A673 (cell line): ENCODE measurements around the gene KCTD21. TPM values are rescaled to one million over a fixed set of nuclear protein-coding genes. Genes with fewer than 3 reads are reported as not detected.

ENCODE experiments used
- BruUV-seq: library from RNA; stranded (reverse); fragments of 400-500 nt; replicated peaks from 2 replicates; lab custom pipeline; 2021; lab: Mats Ljungman, UMichigan
- CTCF ChIA-PET: fragments of 300-600 bp; sonication (Branson Sonifier 250); formaldehyde crosslinking; loops from one replicate; lab custom pipeline; 2022; ENCODE audit warnings: antibody characterized with exemption; lab: Charles Lee
- POLR2A ChIA-PET: fragments of 300-600 bp; sonication (Branson Sonifier 250); formaldehyde crosslinking; loops from one replicate; lab custom pipeline; 2022; ENCODE audit warnings: antibody characterized with exemption; ENCODE audit not compliant: low non-redundant PET; lab: Charles Lee
- DNase-seq: peaks from one replicate; pipeline ENCODE4 v3.0.0-alpha.2; 2015; ENCODE audit warnings: low spot score
- H3K27ac ChIP-seq: fragments of 200-600 bp; sonication (generic); 2 replicates; pipeline ENCODE4 v1.5.1; 2016; ENCODE audit warnings: mixed run types, low read depth, mild to moderate bottlenecking, mixed read lengths, antibody characterized with exemption, low read length; ENCODE audit not compliant: poor library complexity, severe bottlenecking
- H3K27me3 ChIP-seq: fragments of 200-600 bp; sonication (generic); replicated peaks from 2 replicates; pipeline ENCODE4 v1.6.1; 2017; ENCODE audit warnings: mixed run types, low read depth, mild to moderate bottlenecking, mixed read lengths, antibody characterized with exemption, low read length; ENCODE audit not compliant: insufficient read depth, poor library complexity
- H3K36me3 ChIP-seq: fragments of 200-600 bp; sonication (generic); 2 replicates; pipeline ENCODE4 v1.6.1; 2016; ENCODE audit warnings: mixed run types, mild to moderate bottlenecking, mixed read lengths, antibody characterized with exemption, low read length; ENCODE audit not compliant: insufficient read depth, poor library complexity, severe bottlenecking
- H3K4me1 ChIP-seq: fragments of 200-600 bp; sonication (generic); 2 replicates; pipeline ENCODE4 v1.6.1; 2017; ENCODE audit warnings: mixed run types, mild to moderate bottlenecking, mixed read lengths, antibody characterized with exemption, low read length; ENCODE audit not compliant: insufficient read depth, poor library complexity, severe bottlenecking
- H3K4me3 ChIP-seq: fragments of 200-600 bp; sonication (generic); 2 replicates; pipeline ENCODE4 v1.5.1; 2016; ENCODE audit warnings: low read depth, mixed run types, mild to moderate bottlenecking, mixed read lengths, low read length; ENCODE audit not compliant: poor library complexity, severe bottlenecking
- H3K9me3 ChIP-seq: fragments of 200-600 bp; sonication (generic); 2 replicates; pipeline ENCODE4 v1.6.1; 2016; ENCODE audit warnings: mixed run types, low read depth, mild to moderate bottlenecking, mixed read lengths, antibody characterized with exemption, low read length; ENCODE audit not compliant: poor library complexity, severe bottlenecking
- EZH2 ChIP-seq: fragments of 200-600 bp; sonication (generic); IDR thresholded peaks from 2 replicates; pipeline ENCODE4 v1.6.1; 2017; ENCODE audit warnings: borderline replicate concordance, low read depth, mild to moderate bottlenecking, mixed read lengths, antibody characterized with exemption, low read length; ENCODE audit not compliant: poor library complexity, severe bottlenecking
- intact Hi-C: fragments of 100-400 bp; cut with micrococcal nuclease; formaldehyde crosslinking; loops from one replicate; pipeline ENCODE4 v1.10.0; 2022; ENCODE audit not compliant: unreplicated experiment
- total RNA-seq: library from RNA; stranded (reverse); gene quantifications from 2 replicates; pipeline ENCODE4 v1.2.3, GENCODE V29; 2021
- TF ChIP-seq, protein P1 (sequence below): fragments of 300-800, 200-600 bp; sonication (generic); conservative IDR thresholded peaks from 2 replicates; pipeline ENCODE4 v1.5.1; 2017; ENCODE audit warnings: low read depth, mild to moderate bottlenecking, antibody characterized with exemption, low read length, moderate library complexity, mixed read lengths

The KCTD21 gene
- total RNA-seq, 1 experiment from 2014 or later = 3.5 TPM

DNA sequence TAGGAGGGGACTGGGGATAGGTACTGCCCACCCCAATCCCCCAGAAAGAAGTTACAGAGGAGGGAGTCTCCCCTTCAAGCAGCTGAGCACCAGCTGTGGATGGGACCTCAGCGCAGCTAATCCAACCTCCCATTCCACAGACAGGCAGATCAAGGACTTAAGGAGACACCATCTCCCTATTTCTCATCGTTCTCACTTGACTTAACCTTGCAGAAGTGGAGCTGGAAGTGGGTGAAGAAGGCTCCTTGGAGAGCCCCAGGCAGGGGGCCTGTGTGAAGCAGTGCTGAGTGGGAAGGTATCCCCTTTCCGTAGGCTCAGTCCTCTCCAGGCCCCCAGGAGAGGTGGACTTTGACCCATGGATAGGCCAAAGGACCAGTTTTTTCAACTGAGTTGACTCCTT, 27.6 kb upstream of the KCTD21 start:
- TF ChIP-seq, protein P1, sequence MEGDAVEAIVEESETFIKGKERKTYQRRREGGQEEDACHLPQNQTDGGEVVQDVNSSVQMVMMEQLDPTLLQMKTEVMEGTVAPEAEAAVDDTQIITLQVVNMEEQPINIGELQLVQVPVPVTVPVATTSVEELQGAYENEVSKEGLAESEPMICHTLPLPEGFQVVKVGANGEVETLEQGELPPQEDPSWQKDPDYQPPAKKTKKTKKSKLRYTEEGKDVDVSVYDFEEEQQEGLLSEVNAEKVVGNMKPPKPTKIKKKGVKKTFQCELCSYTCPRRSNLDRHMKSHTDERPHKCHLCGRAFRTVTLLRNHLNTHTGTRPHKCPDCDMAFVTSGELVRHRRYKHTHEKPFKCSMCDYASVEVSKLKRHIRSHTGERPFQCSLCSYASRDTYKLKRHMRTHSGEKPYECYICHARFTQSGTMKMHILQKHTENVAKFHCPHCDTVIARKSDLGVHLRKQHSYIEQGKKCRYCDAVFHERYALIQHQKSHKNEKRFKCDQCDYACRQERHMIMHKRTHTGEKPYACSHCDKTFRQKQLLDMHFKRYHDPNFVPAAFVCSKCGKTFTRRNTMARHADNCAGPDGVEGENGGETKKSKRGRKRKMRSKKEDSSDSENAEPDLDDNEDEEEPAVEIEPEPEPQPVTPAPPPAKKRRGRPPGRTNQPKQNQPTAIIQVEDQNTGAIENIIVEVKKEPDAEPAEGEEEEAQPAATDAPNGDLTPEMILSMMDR = no peak
- TF ChIP-seq EZH2 = no peak
- H3K36me3 ChIP-seq = no peaks in the 10 kb centered on the region
- no peaks in the 10 kb centered on the region for H3K9me3 ChIP-seq
- H3K27ac ChIP-seq = no peak overlapping the region
- ChIA-PET POLR2A (no interaction called here), CTCF (no interaction called here)
- no TSS peak for BruUV-seq
- H3K4me3 ChIP-seq = no peak overlapping the region
- intact Hi-C loops = no loop called here
- H3K4me1 ChIP-seq = no peaks in the 10 kb centered on the region
- no peak for DNase-seq
- no peaks in the 10 kb centered on the region for H3K27me3 ChIP-seq

DNA sequence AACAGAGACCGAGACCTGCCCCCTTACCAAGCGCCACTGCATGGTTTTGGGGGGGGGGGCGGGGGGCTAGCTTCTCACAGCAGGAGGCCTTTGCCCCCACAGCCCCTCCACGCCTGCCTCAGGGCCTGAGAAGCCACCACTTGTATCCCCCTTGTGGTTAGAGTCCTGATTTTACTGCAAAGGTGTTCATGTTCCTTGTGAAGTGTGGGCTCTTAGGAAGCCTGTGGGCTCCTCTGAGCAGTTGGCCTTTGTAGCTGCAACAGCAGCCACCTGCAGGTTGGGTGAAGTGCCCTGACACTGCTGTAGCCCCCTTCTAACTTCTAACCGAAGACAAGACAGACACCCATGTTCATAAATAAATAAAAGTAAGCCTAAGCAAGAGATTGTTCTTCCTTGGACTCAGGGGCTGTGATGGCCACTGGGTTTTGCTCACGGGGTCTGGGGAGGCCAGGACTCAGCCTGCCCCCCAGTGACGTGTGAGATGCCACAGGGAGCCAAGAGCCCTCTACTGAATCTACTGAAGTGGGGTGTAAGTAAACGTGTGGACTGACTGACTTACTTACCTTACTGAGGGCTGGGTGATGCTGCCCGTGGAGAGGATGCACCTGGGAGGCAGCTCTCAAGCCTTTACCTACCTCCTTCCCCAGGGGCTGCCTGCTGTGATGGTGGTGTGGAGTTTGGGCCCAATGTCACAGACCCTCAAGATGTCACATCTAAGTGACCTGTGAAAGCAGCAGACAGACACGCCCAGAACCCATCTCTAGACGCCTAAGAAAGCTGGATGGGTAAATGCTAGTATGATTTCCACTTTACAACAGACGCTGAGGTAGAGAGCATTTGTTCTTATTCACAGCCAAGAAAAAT, 26.1 kb upstream of the KCTD21 start:
- no peaks in the 10 kb centered on the region for H3K36me3 ChIP-seq
- CTCF ChIA-PET = interaction anchor here (0.6 kb wide), 1 partner anchor 137 kb away, joined by 6 read pairs; no protein-coding TSS in a partner anchor
- TF ChIP-seq, protein P1 = no peak
- no peak for TF ChIP-seq EZH2

DNA sequence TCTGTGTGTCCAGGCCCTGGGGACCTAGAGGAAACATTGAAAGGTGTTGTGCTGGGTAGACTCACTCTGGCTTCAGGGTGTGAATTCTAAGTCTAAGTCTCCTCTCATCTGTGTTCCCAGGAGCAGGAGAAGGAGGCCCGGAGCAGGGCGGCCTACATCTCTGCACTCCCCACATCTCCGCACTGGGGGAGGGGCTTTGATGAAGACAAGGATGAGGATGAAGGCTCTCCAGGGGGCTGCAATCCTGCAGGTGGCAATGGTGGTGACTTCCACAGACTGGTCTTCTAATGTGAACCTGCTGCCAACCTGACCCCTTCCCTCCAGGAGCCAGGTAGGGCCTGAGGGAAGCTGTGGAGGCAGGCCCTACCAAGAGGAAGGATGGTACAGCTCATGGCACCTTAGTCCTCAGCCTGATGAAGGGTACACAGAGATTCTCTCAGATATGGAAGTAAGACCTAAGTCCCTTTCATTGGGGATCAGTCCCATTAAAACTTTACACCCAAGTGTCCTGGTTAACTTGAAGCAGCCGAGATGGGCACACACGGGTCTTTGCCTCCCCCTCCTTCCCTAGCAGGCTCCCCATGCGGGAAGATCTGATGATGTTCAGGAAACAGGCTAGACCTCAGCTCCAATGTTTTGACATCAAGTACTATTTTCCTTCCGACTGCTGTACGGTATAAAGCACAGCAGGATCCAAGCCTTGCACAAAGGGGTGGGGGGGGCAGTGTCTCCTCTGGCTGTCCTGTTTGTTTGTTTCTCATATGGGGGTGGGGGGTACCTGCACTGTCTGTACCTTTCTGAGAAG, 25.3 kb upstream of the KCTD21 start:
- H3K36me3 ChIP-seq = no peaks in the 10 kb centered on the region
- DNase-seq = no peak
- CTCF ChIA-PET = interaction anchor here (0.6 kb wide), 1 partner anchor 136 kb away, joined by 6 read pairs; no protein-coding TSS in a partner anchor

More for the DNA sequence above, 26.1 kb upstream of the KCTD21 start:
- Histone ChIP-seq H3K4me1 (no peaks in the 10 kb centered on the region), H3K4me3 (no peak overlapping the region), H3K27ac (no peak overlapping the region), H3K9me3 (no peaks in the 10 kb centered on the region), H3K27me3 (no peaks in the 10 kb centered on the region)
- intact Hi-C loops = no loop called here
- no TSS peak for BruUV-seq
- DNase-seq = no peak
- POLR2A ChIA-PET = no interaction called here

More for the DNA sequence above, 25.3 kb upstream of the KCTD21 start:
- H3K4me1 ChIP-seq = no peaks in the 10 kb centered on the region
- TF ChIP-seq EZH2 = no peak
- TF ChIP-seq, protein P1 = no peak
- H3K9me3 ChIP-seq = no peaks in the 10 kb centered on the region
- POLR2A ChIA-PET = no interaction called here
- BruUV-seq = no TSS peak
- intact Hi-C loops = no loop called here
- no peak overlapping the region for H3K27ac ChIP-seq
- no peak overlapping the region for H3K4me3 ChIP-seq
- H3K27me3 ChIP-seq = no peaks in the 10 kb centered on the region
